Osteocyte (in vitro differentiated cells): ENCODE data around the gene MXD3. TPM values are rescaled to one million over a fixed set of nuclear protein-coding genes. Genes with fewer than 3 reads are reported as not detected.

Experiments
- DNase-seq: peaks from one replicate; pipeline ENCODE4 v3.0.0; 2021; ENCODE audit warnings: mixed read lengths; ENCODE audit not compliant: unreplicated experiment; ENCODE audit errors: extremely low spot score
- H3K27ac Mint-ChIP-seq: one replicate; pipeline ENCODE4 v1.8.0; 2021; ENCODE audit warnings: mild to moderate bottlenecking, mixed read lengths; ENCODE audit not compliant: unreplicated experiment
- H3K27me3 Mint-ChIP-seq: one replicate; pipeline ENCODE4 v1.8.0; 2021; ENCODE audit warnings: mixed read lengths; ENCODE audit not compliant: unreplicated experiment
- H3K36me3 Mint-ChIP-seq: one replicate; pipeline ENCODE4 v1.8.0; 2021; ENCODE audit warnings: mixed read lengths; ENCODE audit not compliant: unreplicated experiment
- H3K4me1 Mint-ChIP-seq: one replicate; pipeline ENCODE4 v1.8.0; 2021; ENCODE audit warnings: mixed read lengths; ENCODE audit not compliant: unreplicated experiment
- H3K4me3 Mint-ChIP-seq: one replicate; pipeline ENCODE4 v1.8.0; 2021; ENCODE audit warnings: mild to moderate bottlenecking, moderate library complexity, mixed read lengths; ENCODE audit not compliant: unreplicated experiment
- H3K9me3 Mint-ChIP-seq: one replicate; pipeline ENCODE4 v1.8.0; 2021; ENCODE audit warnings: mixed read lengths; ENCODE audit not compliant: unreplicated experiment
- CTCF ChIP-seq: fragments of 200-600 bp; sonication (generic); IDR thresholded peaks from 2 replicates; pipeline ENCODE4 v1.5.0; 2021; ENCODE audit warnings: antibody characterized with exemption, mild to moderate bottlenecking, moderate library complexity
- total RNA-seq: library from RNA; stranded (reverse); gene quantifications from 2 replicates; pipeline ENCODE4 v1.2.1, GENCODE V29; 2021

The MXD3 gene
- total RNA-seq, 1 donor from 2014 or later, result 11.1 TPM

GRCh38 chr5:177296581-177296980, 15.1 kb downstream of the MXD3 start:
- H3K27ac Mint-ChIP-seq, result peak overlapping the region; percentile 7
- H3K9me3 Mint-ChIP-seq, result no peaks in the 10 kb centered on the region
- DNase-seq, result no peak
- no peak overlapping the region for H3K4me3 Mint-ChIP-seq
- peaks cover 19% of the 10 kb centered on the region for H3K4me1 Mint-ChIP-seq
- H3K27me3 Mint-ChIP-seq, result no peaks in the 10 kb centered on the region
- no peak for TF ChIP-seq CTCF
- peaks cover 32% of the 10 kb centered on the region for H3K36me3 Mint-ChIP-seq

- peaks cover 34% of the 10 kb centered on the region for H3K36me3 Mint-ChIP-seq
- no peak overlapping the region for H3K27ac Mint-ChIP-seq
- DNase-seq, result no peak
- H3K27me3 Mint-ChIP-seq, result no peaks in the 10 kb centered on the region
- H3K9me3 Mint-ChIP-seq, result no peaks in the 10 kb centered on the region
- H3K4me1 Mint-ChIP-seq, result peaks cover 15% of the 10 kb centered on the region
- no peak for TF ChIP-seq CTCF
- no peak overlapping the region for H3K4me3 Mint-ChIP-seq
These were observed 15.8 kb downstream of the MXD3 start for GRCh38 chr5:177295924-177296323.

GRCh38 chr5:177294632-177295031, 17.1 kb downstream of the MXD3 start:
- Mint-ChIP-seq H3K4me1 (peaks cover 3% of the 10 kb centered on the region), H3K4me3 (no peak overlapping the region), H3K27me3 (no peaks in the 10 kb centered on the region), H3K36me3 (peaks cover 37% of the 10 kb centered on the region), H3K9me3 (no peaks in the 10 kb centered on the region), H3K27ac (no peak overlapping the region)
- peak; percentile 17 for DNase-seq
- no peak for TF ChIP-seq CTCF

GRCh38 chr5:177293819-177294581, 17.7 kb downstream of the MXD3 start:
- DNase-seq, result peak; percentile 73
- H3K27me3 Mint-ChIP-seq, result no peaks in the 10 kb centered on the region
- no peak overlapping the region for H3K4me3 Mint-ChIP-seq
- H3K27ac Mint-ChIP-seq, result no peak overlapping the region
- TF ChIP-seq CTCF, result no peak
- H3K4me1 Mint-ChIP-seq, result peaks cover under 1% of the 10 kb centered on the region
- no peaks in the 10 kb centered on the region for H3K9me3 Mint-ChIP-seq
- H3K36me3 Mint-ChIP-seq, result peaks cover 41% of the 10 kb centered on the region

- H3K9me3 Mint-ChIP-seq, result no peaks in the 10 kb centered on the region
- no peaks in the 10 kb centered on the region for H3K4me1 Mint-ChIP-seq
- no peak for TF ChIP-seq CTCF
- peaks cover 48% of the 10 kb centered on the region for H3K36me3 Mint-ChIP-seq
- DNase-seq, result no peak
- H3K27ac Mint-ChIP-seq, result no peak overlapping the region
- H3K4me3 Mint-ChIP-seq, result no peak overlapping the region
- no peaks in the 10 kb centered on the region for H3K27me3 Mint-ChIP-seq
These were observed 20.0 kb downstream of the MXD3 start for GRCh38 chr5:177291735-177292134.
